ENCODE measurements around the gene DUOX2.
A peak's percentile ranks its signal among the peaks of the same experiment; 100 is the strongest.
"Not testable (repeated sequence)": the region's sequence is repeated elsewhere in the genome, so short reads cannot be mapped to it uniquely, and the experiment has no call there.

DUOX2 gene

DNA sequence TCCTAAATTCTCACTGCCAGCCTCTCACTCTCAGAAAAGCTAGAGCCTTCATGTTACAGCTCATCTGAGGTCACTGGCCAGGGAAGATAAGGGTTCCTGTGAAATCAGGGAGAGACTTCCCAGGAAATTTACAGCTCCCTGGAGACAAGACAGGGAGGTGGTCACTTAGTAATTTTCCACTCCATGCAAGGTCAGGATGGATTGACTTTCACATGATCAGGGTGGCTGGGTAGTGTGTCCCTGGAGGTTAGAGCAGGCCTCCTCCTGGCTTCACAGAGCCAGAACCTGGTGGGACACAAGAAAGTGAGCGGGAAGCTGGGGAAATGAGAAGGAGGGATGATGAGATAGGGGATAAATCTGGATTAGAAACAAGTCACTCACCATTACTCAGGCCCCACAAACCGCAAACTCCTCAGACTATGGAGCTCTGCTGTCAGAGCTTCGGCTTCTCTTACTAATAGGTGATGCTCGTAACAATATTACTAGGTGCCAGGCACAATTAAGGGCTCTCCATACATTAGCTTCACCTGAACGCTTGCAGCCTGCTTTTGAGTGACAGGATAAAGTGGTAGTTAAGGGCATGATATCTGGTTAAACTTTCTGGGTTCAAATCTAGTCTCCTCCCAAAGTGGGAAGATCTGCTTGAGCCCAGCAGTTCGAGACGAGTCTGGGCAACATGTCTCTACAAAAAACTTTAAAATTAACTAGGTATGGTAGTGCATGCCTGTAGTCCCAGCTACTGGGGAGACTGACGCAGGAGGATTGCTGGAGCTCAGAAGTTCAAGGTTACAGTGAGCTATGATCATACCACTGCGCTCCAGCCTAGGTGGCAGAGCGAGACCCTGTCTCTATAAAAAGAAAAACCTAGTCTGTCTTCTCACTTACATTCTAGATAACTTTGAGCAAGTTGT lies 24.9 kb downstream of the DUOX2 start:
- H3K4me3 ChIP-seq (replicated peaks; ENCODE audit: low read depth, low read length): no peak overlapping the region

DNA sequence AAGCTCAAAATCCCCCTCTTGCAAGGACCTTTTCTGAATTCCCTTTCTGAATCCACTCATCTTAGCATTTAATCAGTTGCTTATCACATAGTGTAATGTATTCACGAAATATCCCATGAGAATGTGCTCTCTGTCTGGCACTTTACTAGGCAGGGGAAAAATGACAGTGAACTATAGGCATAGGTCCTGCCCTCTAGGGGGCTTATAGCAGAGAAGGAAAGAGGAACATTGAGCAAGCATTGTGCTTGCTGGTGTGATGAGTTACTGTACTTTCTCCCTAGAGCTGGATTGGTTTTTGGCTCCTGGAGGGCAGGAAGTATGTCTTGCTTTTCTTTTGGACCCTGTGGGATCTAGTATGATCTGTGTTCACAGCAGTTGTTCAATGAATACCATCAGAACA lies 26.5 kb downstream of the DUOX2 start:
- DNase-seq (ENCODE audit: extremely low read depth, insufficient read length): no peak
- TF ChIP-seq, protein P1, sequence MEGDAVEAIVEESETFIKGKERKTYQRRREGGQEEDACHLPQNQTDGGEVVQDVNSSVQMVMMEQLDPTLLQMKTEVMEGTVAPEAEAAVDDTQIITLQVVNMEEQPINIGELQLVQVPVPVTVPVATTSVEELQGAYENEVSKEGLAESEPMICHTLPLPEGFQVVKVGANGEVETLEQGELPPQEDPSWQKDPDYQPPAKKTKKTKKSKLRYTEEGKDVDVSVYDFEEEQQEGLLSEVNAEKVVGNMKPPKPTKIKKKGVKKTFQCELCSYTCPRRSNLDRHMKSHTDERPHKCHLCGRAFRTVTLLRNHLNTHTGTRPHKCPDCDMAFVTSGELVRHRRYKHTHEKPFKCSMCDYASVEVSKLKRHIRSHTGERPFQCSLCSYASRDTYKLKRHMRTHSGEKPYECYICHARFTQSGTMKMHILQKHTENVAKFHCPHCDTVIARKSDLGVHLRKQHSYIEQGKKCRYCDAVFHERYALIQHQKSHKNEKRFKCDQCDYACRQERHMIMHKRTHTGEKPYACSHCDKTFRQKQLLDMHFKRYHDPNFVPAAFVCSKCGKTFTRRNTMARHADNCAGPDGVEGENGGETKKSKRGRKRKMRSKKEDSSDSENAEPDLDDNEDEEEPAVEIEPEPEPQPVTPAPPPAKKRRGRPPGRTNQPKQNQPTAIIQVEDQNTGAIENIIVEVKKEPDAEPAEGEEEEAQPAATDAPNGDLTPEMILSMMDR (IDR thresholded peaks at IDR 0.05; ENCODE audit: insufficient read depth, low read length, poor library complexity, severe bottlenecking): peak; percentile 23
- no peaks in the 10 kb centered on the region; the same call in none of the 2 replicates for H3K27me3 ChIP-seq (replicated peaks; ENCODE audit: control insufficient read depth, insufficient read depth, low read length)

More for the DNA sequence above, 24.9 kb downstream of the DUOX2 start:
- H3K27me3 ChIP-seq (replicated peaks; ENCODE audit: control insufficient read depth, insufficient read depth, low read length): peaks cover 2% of the 10 kb centered on the region
- DNase-seq (ENCODE audit: extremely low read depth, insufficient read length): no peak
- no peaks in the 10 kb centered on the region for H3K36me3 ChIP-seq (ENCODE audit: control insufficient read depth, insufficient read depth, low read length)
- TF ChIP-seq, protein P1 (IDR thresholded peaks at IDR 0.05; ENCODE audit: insufficient read depth, low read length, poor library complexity, severe bottlenecking): no peak

DNA sequence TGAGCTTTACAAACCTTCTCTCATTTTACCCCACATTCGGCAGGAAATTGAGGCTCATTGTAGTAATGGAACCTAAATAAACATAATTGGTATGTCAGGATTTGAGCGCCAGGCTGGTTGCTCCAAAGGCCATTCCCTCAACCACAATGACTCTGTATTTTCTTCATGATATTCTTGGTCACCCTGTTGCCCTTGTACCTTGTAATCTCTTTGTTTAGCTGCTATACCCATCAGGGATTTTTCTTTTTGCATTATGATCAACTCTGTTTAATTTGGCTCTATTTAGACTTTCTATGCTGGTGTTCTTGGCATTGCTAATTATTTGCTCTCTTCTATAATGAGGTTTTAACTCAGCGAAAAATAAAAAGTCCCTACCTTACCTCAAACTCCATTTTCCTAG lies 29.8 kb downstream of the DUOX2 start:
- TF ChIP-seq, protein P1 (IDR thresholded peaks at IDR 0.05; ENCODE audit: insufficient read depth, low read length, poor library complexity, severe bottlenecking): no peak
- no peak for DNase-seq (ENCODE audit: extremely low read depth, insufficient read length)

More for the DNA sequence above, 26.5 kb downstream of the DUOX2 start:
- H3K36me3 ChIP-seq (ENCODE audit: control insufficient read depth, insufficient read depth, low read length): no peaks in the 10 kb centered on the region
- no peak overlapping the region for H3K4me3 ChIP-seq (replicated peaks; ENCODE audit: low read depth, low read length)

DNA sequence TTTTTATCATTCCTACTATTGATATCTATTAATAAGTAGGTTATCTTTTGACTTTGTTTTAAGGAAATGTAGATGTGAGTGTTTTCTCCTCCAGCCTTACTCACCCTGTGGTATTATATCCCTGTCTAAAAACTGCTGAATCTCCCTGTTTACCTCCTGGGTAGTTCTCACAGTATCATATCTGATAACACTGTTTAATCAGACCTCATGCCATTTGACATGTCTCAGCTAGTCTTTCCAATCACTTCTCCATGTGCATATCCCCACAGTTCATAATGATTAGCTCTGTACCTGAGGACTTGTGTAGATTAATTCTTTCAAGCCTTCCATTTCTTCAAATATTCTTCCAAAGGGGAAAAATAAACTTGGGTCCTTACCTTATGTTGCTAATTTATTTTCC lies 30.7 kb downstream of the DUOX2 start:
- DNase-seq (ENCODE audit: extremely low read depth, insufficient read length): no peak
- Histone ChIP-seq H3K4me3 (replicated peaks; ENCODE audit: low read depth, low read length) (no peak overlapping the region), H3K27me3 (replicated peaks; ENCODE audit: control insufficient read depth, insufficient read depth, low read length) (no peaks in the 10 kb centered on the region), H3K36me3 (ENCODE audit: control insufficient read depth, insufficient read depth, low read length) (no peaks in the 10 kb centered on the region)
- TF ChIP-seq, protein P1 (IDR thresholded peaks at IDR 0.05; ENCODE audit: insufficient read depth, low read length, poor library complexity, severe bottlenecking): no peak

More for the DNA sequence above, 29.8 kb downstream of the DUOX2 start:
- no peaks in the 10 kb centered on the region for H3K27me3 ChIP-seq (replicated peaks; ENCODE audit: control insufficient read depth, insufficient read depth, low read length)
- no peak overlapping the region for H3K4me3 ChIP-seq (replicated peaks; ENCODE audit: low read depth, low read length)
- no peaks in the 10 kb centered on the region for H3K36me3 ChIP-seq (ENCODE audit: control insufficient read depth, insufficient read depth, low read length)

DNA sequence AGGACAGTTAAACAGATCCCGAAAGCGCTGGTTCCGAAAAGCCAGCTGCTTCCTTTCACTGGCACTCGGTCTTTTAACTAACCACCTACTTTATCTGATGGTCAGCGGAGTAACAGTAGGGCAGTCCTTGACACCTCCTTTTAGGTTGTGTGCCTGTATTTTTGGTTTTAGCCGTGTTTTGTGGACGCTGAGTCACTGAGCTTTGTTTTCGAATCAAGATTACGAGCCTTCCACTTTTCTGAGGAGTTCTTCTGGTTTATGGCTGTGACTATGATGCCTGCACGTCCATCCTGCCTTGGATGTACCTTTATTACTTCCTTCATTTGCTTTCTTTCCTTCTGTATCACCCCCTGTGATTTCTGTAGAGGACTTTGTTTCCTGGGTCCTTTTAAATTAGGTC lies 31.6 kb downstream of the DUOX2 start:
- not testable (repeated sequence) for DNase-seq (ENCODE audit: extremely low read depth, insufficient read length); H3K27me3 ChIP-seq (replicated peaks; ENCODE audit: control insufficient read depth, insufficient read depth, low read length); H3K4me3 ChIP-seq (replicated peaks; ENCODE audit: low read depth, low read length); H3K36me3 ChIP-seq (ENCODE audit: control insufficient read depth, insufficient read depth, low read length)

DNA sequence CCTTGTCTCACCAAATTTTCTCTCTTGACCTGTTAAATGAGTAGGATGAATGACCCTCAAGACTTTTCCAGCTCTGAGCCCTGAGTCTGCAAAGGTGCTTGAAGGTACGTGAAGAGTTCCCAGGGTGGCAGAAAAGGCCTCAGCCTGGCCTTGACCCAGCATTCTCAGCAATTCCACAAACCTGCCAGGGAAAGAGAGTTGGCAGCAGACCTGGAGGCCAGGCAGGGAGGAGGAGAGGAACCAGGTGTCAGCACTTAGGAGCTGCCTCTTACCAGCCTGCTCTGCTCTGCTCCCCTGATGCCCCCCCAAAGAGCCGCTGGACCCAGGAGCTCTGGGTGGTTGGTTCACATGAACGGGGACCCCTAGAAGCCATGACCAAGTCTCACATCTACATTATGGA lies 33.4 kb downstream of the DUOX2 start:
- not testable (repeated sequence) for H3K4me3 ChIP-seq (replicated peaks; ENCODE audit: low read depth, low read length); DNase-seq (ENCODE audit: extremely low read depth, insufficient read length); H3K36me3 ChIP-seq (ENCODE audit: control insufficient read depth, insufficient read depth, low read length); H3K27me3 ChIP-seq (replicated peaks; ENCODE audit: control insufficient read depth, insufficient read depth, low read length)

DNA sequence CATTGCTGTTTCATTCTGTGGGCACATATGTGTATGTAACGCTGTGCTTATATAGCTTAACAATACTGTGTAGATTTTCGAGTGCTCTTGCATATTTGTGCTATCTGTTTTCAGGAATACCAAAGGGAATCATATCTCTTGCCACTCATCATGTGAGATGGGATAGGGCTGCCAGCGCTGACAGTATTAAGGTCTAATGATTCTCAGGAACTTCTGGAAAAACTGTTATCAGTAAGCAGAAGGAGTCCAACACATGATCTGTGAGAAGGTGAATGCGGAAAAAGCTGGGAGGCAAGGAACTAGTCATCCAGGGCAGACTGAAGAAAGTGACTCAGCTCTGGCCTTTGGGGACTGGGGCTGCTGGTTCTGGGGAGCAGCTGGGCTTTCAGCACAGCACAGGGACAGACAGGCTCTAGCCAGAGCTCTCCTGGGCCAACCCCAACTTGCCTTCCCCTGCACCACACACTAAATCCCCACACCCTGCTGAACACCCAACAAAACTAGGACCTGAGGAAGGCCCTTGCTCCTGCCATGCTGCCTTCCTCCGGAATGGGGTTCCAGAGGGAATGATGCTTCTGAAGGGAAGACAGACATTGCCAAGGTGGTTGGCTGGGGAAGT lies 34.2 kb downstream of the DUOX2 start:
- not testable (repeated sequence) for H3K27me3 ChIP-seq (replicated peaks; ENCODE audit: control insufficient read depth, insufficient read depth, low read length); H3K4me3 ChIP-seq (replicated peaks; ENCODE audit: low read depth, low read length); DNase-seq (ENCODE audit: extremely low read depth, insufficient read length); H3K36me3 ChIP-seq (ENCODE audit: control insufficient read depth, insufficient read depth, low read length)

DNA sequence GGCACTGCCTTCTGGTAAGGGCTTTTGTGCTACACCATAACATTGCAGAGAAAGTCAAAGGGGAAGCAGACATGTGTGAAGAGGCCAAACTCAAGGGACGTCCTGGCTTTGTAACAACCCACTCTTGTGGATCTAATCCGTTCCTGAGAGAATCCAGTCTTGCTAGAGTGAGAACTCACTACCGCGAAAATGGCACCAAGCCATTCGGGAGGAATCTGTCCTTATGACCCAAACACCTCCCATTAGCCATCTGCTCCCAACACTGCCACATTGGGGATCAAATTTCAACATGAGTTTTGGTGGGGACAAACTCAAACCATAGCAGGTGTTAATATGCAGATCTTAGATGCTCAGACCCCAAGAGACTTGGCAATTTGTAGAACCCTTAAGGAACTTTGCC lies 34.8 kb downstream of the DUOX2 start:
- H3K27me3 ChIP-seq (replicated peaks; ENCODE audit: control insufficient read depth, insufficient read depth, low read length); DNase-seq (ENCODE audit: extremely low read depth, insufficient read length); H3K36me3 ChIP-seq (ENCODE audit: control insufficient read depth, insufficient read depth, low read length); H3K4me3 ChIP-seq (replicated peaks; ENCODE audit: low read depth, low read length): not testable (repeated sequence)

DNA sequence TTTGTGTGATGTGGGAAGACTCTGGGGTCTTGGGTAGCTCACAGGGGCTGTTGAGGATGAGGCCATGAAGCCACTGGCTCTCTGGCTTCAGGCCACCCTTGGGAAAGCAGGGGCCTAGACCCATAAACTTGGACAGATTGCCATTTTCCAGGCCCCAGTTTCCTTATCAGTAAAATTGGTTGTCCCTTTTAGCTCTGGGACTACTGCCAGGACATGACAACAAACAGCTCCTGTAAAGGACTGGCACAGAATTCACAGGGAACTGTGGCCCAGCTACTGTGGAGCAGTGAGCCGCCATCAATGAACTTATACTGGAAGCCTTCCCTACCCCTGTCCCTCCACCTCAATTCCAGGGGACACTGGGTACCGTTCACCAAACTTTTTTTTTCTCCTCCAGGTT lies 36.6 kb downstream of the DUOX2 start:
- DNase-seq (ENCODE audit: extremely low read depth, insufficient read length); H3K27me3 ChIP-seq (replicated peaks; ENCODE audit: control insufficient read depth, insufficient read depth, low read length); H3K4me3 ChIP-seq (replicated peaks; ENCODE audit: low read depth, low read length); H3K36me3 ChIP-seq (ENCODE audit: control insufficient read depth, insufficient read depth, low read length): not testable (repeated sequence)
